GM12892 (cell line): ENCODE data around the gene ETS2.

Experiments used
- DNase-seq: peaks from one replicate; pipeline ENCODE4 v3.0.0; 2011; ENCODE audit not compliant: insufficient read length
- FAIRE-seq: peaks from 2 replicates; lab custom pipeline; 2011; peaks lifted over from hg19 to GRCh38; lab: Jason Lieb, UNC
- POLR2A ChIP-seq: IDR thresholded peaks from 2 replicates; pipeline ENCODE4 v1.6.1; 2011; ENCODE audit warnings: low read depth, low read length, control low read depth
- POLR2AphosphoS5 ChIP-seq: IDR thresholded peaks from 2 replicates; pipeline ENCODE4 v1.6.1; 2011; ENCODE audit warnings: low read depth, low read length, control low read depth
- TAF1 ChIP-seq: IDR thresholded peaks from 2 replicates; pipeline ENCODE4 v1.6.1; 2011; ENCODE audit warnings: low read depth, mild to moderate bottlenecking, control low read depth, low read length, borderline replicate concordance

The ETS2 gene

DNA sequence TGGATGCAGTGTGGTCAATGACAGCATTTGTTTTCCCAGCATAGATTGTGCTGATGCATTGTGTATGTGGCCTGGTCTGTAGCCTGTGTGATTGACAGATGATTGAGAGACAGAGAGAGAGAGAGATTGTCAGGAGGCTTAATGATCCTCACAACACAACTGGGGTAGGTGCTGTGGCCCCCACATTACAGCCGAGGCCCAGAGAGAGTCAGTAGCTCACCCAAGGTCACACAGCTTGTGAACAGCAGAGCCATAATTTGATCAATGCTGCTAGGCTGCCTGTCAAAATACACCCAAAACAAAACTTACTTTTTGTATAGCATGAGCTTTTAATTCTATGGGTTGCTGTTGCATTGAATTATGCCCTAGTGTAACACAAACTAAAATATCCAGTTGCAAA is 20.2 kb upstream of the ETS2 start:
- FAIRE-seq, result no peak
- DNase-seq, result no peak
- TF ChIP-seq POLR2A, result no peak
- TF ChIP-seq POLR2AphosphoS5, result no peak
- no peak for TF ChIP-seq TAF1

DNA sequence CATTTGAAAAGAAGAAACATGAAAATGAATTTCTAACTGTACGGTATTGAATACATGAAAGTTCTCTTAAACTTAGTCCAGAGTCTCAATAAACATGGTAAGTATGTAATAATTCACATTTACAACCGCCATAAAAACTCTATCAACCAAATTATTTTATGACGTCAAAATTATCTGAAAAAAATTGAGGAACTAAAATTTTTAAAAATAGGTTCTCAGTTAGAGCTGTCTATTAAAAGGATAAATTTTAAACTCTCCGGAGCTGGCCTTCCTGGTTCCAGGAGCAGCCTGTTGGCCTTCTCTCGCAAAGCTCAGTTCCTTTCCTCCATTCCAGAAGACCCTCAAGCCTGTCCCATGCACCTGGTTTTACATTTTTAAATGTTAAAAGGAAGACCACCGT is 18.7 kb upstream of the ETS2 start:
- no peak for TF ChIP-seq POLR2A
- FAIRE-seq (no peak), DNase-seq (no peak)

GRCh38 chr21:38787461-38788274 is 18.1 kb upstream of the ETS2 start:
- no peak for TF ChIP-seq POLR2A
- TF ChIP-seq TAF1, result no peak
- no peak for TF ChIP-seq POLR2AphosphoS5
- no peak for FAIRE-seq
- DNase-seq, result peak; percentile 27

- TF ChIP-seq POLR2AphosphoS5 (no peak), TAF1 (no peak), POLR2A (no peak)
- DNase-seq (no peak), FAIRE-seq (no peak)
These were observed 17.3 kb upstream of the ETS2 start for GRCh38 chr21:38788275-38788905.

DNA sequence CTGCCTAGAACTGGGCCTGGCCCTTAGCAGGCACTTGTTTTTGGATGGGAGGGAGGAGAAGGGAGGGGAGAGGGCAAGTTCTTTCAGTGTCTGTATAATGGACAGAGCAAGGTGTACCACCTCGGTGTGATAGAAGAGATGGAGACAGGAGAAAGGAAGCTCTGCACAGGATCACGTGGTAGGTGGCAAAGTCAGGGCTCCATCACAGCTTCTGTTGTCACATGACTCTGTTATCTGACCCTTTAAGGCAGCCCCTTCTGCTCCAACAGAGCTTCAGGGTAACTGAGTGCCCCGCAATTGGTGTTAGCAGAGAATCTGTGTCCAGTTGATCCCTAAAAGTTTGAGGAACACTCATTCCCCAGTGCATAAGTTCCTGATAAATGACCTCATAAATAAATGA is 16.5 kb upstream of the ETS2 start:
- FAIRE-seq, result no peak
- TF ChIP-seq POLR2A (no peak), POLR2AphosphoS5 (no peak), TAF1 (no peak)
- DNase-seq, result no peak

GRCh38 chr21:38790059-38790458 is 15.7 kb upstream of the ETS2 start:
- TF ChIP-seq POLR2A, result no peak
- no peak for TF ChIP-seq POLR2AphosphoS5
- TF ChIP-seq TAF1, result no peak
- FAIRE-seq (no peak), DNase-seq (no peak)

DNA sequence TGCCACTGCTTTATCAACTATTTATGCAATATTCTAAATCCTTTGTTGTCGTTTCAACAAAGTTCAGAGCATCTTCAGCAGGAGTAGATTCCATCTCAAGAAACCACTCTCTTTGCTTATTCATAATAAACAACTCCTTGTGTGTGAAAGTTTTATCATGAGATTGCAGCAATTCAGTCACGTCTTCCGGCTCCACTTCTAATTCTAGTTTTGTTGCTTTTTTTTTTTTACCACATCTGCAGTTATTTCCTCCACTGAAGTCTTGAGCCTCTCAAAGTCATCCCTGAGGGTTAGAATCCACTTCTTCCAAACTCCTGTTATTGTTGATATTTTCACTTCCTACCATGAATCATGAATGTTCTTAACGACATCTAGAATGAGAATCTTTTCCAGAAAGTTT is 14.8 kb upstream of the ETS2 start:
- DNase-seq, result no peak
- TF ChIP-seq POLR2A (no peak), POLR2AphosphoS5 (no peak), TAF1 (no peak)
- FAIRE-seq, result no peak

- FAIRE-seq, result no peak
- no peak for DNase-seq
- no peak for TF ChIP-seq TAF1
- TF ChIP-seq POLR2A, result no peak
- TF ChIP-seq POLR2AphosphoS5, result no peak
These were observed 12.9 kb upstream of the ETS2 start for GRCh38 chr21:38792676-38793459.

- DNase-seq, result no peak
- FAIRE-seq, result no peak
- TF ChIP-seq TAF1 (no peak), POLR2A (no peak), POLR2AphosphoS5 (no peak)
These were observed 11.6 kb upstream of the ETS2 start for GRCh38 chr21:38793926-38794713.

- TF ChIP-seq TAF1 (no peak), POLR2AphosphoS5 (no peak), POLR2A (no peak)
- FAIRE-seq (no peak), DNase-seq (no peak)
These were observed 10.8 kb upstream of the ETS2 start for GRCh38 chr21:38794978-38795377.

DNA sequence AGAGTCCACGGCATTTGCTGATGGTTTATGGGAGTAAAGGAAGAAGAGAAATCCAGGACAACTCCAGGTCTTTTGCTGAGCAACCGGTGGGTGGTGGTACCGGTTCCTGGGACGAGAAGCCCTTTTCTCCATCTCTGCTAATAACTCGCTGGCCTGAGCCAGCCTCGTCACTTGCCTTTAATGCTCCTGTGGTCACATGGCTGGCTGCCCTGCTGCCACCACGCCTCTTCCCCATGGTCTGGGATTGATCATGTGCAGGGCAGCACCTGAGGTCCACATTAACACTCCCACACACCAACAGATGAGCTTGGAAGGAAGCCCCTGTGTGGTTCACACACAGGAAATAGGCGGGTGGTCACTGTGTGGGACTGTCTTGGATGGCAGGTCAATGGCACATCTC is 10.3 kb upstream of the ETS2 start:
- FAIRE-seq (no peak), DNase-seq (no peak)
- TF ChIP-seq TAF1, result no peak
- TF ChIP-seq POLR2A, result no peak
- no peak for TF ChIP-seq POLR2AphosphoS5
